SU-DHL-6 (cell line): Measurements from ENCODE around the gene KBTBD13.

Experiments used
- H2AFZ ChIP-seq: fragments of 200-600 bp; sonication (generic); 2 replicates; pipeline ENCODE4 v1.6.1; 2014; ENCODE audit warnings: low read depth, mild to moderate bottlenecking, moderate library complexity, mixed read lengths, antibody characterized with exemption, low read length; ENCODE audit not compliant: severe bottlenecking
- H3F3A ChIP-seq: fragments of 200-600 bp; shearing (Covaris generic); 2 replicates; pipeline ENCODE4 v1.6.0; 2016; ENCODE audit warnings: antibody characterized with exemption, mild to moderate bottlenecking; ENCODE audit not compliant: insufficient read depth
- H3K27ac ChIP-seq: fragments of 200-600 bp; sonication (generic); 2 replicates; pipeline ENCODE4 v1.5.1; 2016; ENCODE audit warnings: low read depth, mild to moderate bottlenecking, low read length, moderate library complexity, mixed read lengths
- H3K27me3 ChIP-seq: fragments of 200-600 bp; sonication (generic), shearing (Covaris generic); 2 replicates; pipeline ENCODE4 v1.6.0; 2014; ENCODE audit warnings: mild to moderate bottlenecking, low read length
- H3K36me3 ChIP-seq: fragments of 200-600 bp; sonication (generic); 2 replicates; pipeline ENCODE4 v1.6.1; 2014; ENCODE audit warnings: mild to moderate bottlenecking, low read length, mixed read lengths
- H3K4me2 ChIP-seq: fragments of 300-600, 200-600 bp; shearing (Covaris generic), sonication (generic); 2 replicates; pipeline ENCODE4 v1.6.0; 2014; ENCODE audit warnings: low read length, low read depth, mild to moderate bottlenecking; ENCODE audit not compliant: poor library complexity, severe bottlenecking
- H3K4me3 ChIP-seq: fragments of 200-600 bp; sonication (generic); 2 replicates; pipeline ENCODE4 v1.5.1; 2014; ENCODE audit warnings: antibody characterized with exemption, low read length, mild to moderate bottlenecking, mixed read lengths; ENCODE audit not compliant: insufficient read depth, poor library complexity, severe bottlenecking
- H3K79me2 ChIP-seq: fragments of 200-600 bp; sonication (generic); 2 replicates; pipeline ENCODE4 v1.6.1; 2014; ENCODE audit warnings: mild to moderate bottlenecking, low read length, moderate library complexity; ENCODE audit not compliant: insufficient read depth
- H3K9ac ChIP-seq: fragments of 200-600 bp; sonication (generic); 2 replicates; pipeline ENCODE4 v1.7.0; 2014; ENCODE audit warnings: mild to moderate bottlenecking, low read length
- H3K9me2 ChIP-seq: fragments of 200-600 bp; sonication (generic); replicated peaks from 2 replicates; pipeline ENCODE4 v1.6.1; 2014; ENCODE audit warnings: low read length; ENCODE audit not compliant: insufficient read depth
- H3K9me3 ChIP-seq: fragments of 200-600 bp; sonication (generic); 2 replicates; pipeline ENCODE4 v1.6.1; 2014; ENCODE audit warnings: low read length, mixed read lengths; ENCODE audit not compliant: insufficient read depth
- H4K20me1 ChIP-seq: fragments of 200-600 bp; sonication (generic); 2 replicates; pipeline ENCODE4 v1.6.1; 2014; ENCODE audit warnings: low read depth, mild to moderate bottlenecking, antibody characterized with exemption, low read length, moderate library complexity, mixed read lengths
- EZH2phosphoT487 ChIP-seq: fragments of 200-600 bp; sonication (generic), shearing (Covaris generic); conservative IDR thresholded peaks from 2 replicates; pipeline ENCODE4 v1.6.1; 2018; ENCODE audit warnings: mild to moderate bottlenecking, antibody characterized with exemption, low read length, moderate library complexity, mixed read lengths
- TF ChIP-seq, protein P1 (sequence below): fragments of 200-600 bp; sonication (generic); IDR thresholded peaks from one replicate; pipeline ENCODE4 v1.5.1; 2017; ENCODE audit warnings: antibody characterized with exemption, mild to moderate bottlenecking, low read length, moderate library complexity; ENCODE audit not compliant: insufficient read depth, poor library complexity, severe bottlenecking

KBTBD13 gene

DNA sequence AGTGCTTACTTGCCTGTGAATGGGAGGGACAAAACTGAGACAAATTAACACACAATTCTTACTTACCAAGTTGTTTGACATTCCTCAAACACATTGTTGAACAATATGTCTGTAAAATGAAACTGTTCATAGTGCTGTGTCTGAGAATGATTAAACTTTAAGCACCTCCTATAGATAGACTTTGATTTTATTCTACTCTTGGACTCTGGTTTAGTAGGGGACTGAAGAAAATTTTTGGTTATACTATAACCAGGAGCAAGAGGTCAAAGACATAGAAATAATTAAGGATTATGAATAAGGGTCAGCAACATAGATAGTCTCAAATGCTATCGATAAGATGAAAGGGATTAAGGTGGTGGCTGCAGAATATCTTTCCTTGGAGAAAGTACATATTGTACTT lies 39.2 kb upstream of the KBTBD13 start:
- no peaks in the 10 kb centered on the region for H3K9me3 ChIP-seq
- H3F3A ChIP-seq: peaks cover 6% of the 10 kb centered on the region; the same call in 1 of the 2 replicates
- no peak overlapping the region for H3K4me2 ChIP-seq
- H3K36me3 ChIP-seq: no peaks in the 10 kb centered on the region
- no peak overlapping the region for H3K27ac ChIP-seq
- no peak overlapping the region for H2AFZ ChIP-seq
- no peaks in the 10 kb centered on the region for H3K79me2 ChIP-seq
- H3K9me2 ChIP-seq: no peaks in the 10 kb centered on the region
- no peak overlapping the region for H3K9ac ChIP-seq
- no peak overlapping the region for H3K4me3 ChIP-seq
- no peaks in the 10 kb centered on the region for H3K27me3 ChIP-seq
- H4K20me1 ChIP-seq: no peaks in the 10 kb centered on the region
- TF ChIP-seq, protein P1, sequence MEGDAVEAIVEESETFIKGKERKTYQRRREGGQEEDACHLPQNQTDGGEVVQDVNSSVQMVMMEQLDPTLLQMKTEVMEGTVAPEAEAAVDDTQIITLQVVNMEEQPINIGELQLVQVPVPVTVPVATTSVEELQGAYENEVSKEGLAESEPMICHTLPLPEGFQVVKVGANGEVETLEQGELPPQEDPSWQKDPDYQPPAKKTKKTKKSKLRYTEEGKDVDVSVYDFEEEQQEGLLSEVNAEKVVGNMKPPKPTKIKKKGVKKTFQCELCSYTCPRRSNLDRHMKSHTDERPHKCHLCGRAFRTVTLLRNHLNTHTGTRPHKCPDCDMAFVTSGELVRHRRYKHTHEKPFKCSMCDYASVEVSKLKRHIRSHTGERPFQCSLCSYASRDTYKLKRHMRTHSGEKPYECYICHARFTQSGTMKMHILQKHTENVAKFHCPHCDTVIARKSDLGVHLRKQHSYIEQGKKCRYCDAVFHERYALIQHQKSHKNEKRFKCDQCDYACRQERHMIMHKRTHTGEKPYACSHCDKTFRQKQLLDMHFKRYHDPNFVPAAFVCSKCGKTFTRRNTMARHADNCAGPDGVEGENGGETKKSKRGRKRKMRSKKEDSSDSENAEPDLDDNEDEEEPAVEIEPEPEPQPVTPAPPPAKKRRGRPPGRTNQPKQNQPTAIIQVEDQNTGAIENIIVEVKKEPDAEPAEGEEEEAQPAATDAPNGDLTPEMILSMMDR: no peak
- no peak for TF ChIP-seq EZH2phosphoT487

DNA sequence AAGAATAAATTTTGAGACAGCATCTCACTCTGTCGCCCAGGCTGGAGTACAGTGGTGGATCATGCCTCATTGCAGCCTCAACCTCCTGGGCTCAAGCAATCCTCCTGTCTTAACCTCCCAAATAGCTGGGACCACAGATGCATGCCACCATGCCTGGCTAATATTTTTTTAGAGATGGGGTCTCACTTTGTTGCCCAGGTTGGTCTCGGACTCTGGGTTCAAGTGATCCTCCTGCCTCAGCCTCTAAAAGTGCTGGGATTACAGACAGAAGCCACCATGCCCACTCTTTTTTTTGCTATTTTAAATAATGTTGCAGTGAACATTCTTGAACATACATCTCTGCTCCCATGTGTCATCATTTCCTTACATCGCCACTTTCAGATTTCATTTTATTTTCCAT lies 38.1 kb upstream of the KBTBD13 start:
- H3F3A ChIP-seq: peaks cover 6% of the 10 kb centered on the region; the same call in 1 of the 2 replicates
- H4K20me1 ChIP-seq: no peaks in the 10 kb centered on the region
- H3K36me3 ChIP-seq: no peaks in the 10 kb centered on the region
- H3K4me3 ChIP-seq: no peak overlapping the region
- H3K27ac ChIP-seq: no peak overlapping the region
- no peak overlapping the region for H3K9ac ChIP-seq
- no peaks in the 10 kb centered on the region for H3K79me2 ChIP-seq
- H3K27me3 ChIP-seq: no peaks in the 10 kb centered on the region
- H3K9me3 ChIP-seq: no peaks in the 10 kb centered on the region
- no peak overlapping the region for H2AFZ ChIP-seq
- H3K9me2 ChIP-seq: no peaks in the 10 kb centered on the region
- TF ChIP-seq, protein P1: no peak
- TF ChIP-seq EZH2phosphoT487: no peak
- no peak overlapping the region for H3K4me2 ChIP-seq

DNA sequence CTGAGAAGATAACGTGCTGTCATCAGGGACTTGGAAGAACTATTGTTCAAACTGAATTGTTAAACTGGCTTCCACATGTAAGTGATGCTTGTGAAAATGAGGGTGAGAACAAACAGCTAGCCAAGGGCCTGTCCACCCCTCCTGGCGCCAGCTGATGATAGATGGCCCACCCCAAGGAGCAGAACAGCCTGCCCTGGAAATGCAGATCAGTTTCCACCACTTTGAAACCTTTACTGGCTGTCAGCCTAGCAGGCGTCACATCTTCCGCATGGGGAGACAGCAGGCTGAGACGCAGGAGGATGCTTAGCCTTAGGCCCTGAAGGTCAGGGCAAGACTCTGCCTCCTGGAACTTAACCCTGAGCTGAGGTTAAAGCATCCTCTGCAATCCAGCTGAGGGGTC lies 37.7 kb upstream of the KBTBD13 start:
- TF ChIP-seq, protein P1: no peak
- TF ChIP-seq EZH2phosphoT487: no peak
- no peaks in the 10 kb centered on the region for H3K27me3 ChIP-seq

More for the DNA sequence above, 37.7 kb upstream of the KBTBD13 start:
- Histone ChIP-seq H3K36me3 (no peaks in the 10 kb centered on the region), H3K27ac (no peak overlapping the region), H3F3A (peaks cover 2% of the 10 kb centered on the region; the same call in 1 of the 2 replicates), H3K4me3 (no peak overlapping the region), H3K9ac (no peak overlapping the region), H4K20me1 (no peaks in the 10 kb centered on the region), H3K79me2 (no peaks in the 10 kb centered on the region), H2AFZ (no peak overlapping the region), H3K9me2 (no peaks in the 10 kb centered on the region), H3K4me2 (no peak overlapping the region), H3K9me3 (no peaks in the 10 kb centered on the region)
